PC-9 (cell line): Measurements from ENCODE around the gene SIRPD. TPM values are rescaled to one million over a fixed set of nuclear protein-coding genes. Genes with fewer than 3 reads are reported as not detected.
A peak's percentile ranks its signal among the peaks of the same experiment; 100 is the strongest.

Experiments
- BruUV-seq: library from RNA; stranded (reverse); fragments of 400-500 nt; replicated peaks from 2 replicates; lab custom pipeline; 2021; lab: Mats Ljungman, UMichigan
- CTCF ChIA-PET: fragments of 300-600 bp; sonication (Branson Sonifier 250); formaldehyde crosslinking; loops from one replicate; lab custom pipeline; 2022; ENCODE audit warnings: antibody characterized with exemption; lab: Charles Lee
- POLR2A ChIA-PET: fragments of 300-600 bp; sonication (Branson Sonifier 250); formaldehyde crosslinking; loops from one replicate; lab custom pipeline; 2022; ENCODE audit warnings: antibody characterized with exemption; ENCODE audit not compliant: unreplicated experiment; lab: Charles Lee
- DNase-seq, 2 experiments: peaks; one replicate each; pipeline versions ENCODE4 v3.0.0 to v3.0.0-alpha.2; 2015 to 2022; ENCODE audit warnings: mixed read lengths in 1 of 2
- H2AFZ ChIP-seq: fragments of 200-600 bp; sonication (generic); 2 replicates; pipeline ENCODE4 v1.8.1; 2017; ENCODE audit warnings: antibody characterized with exemption
- H3F3A ChIP-seq: fragments of 200-600 bp; sonication (generic); 2 replicates; pipeline ENCODE4 v1.8.1; 2017; ENCODE audit warnings: antibody characterized with exemption, mild to moderate bottlenecking, low read depth; ENCODE audit not compliant: insufficient read depth
- H3K27ac ChIP-seq: fragments of 200-600 bp; sonication (generic); 2 replicates; pipeline ENCODE4 v1.6.1; 2016; ENCODE audit warnings: mixed run types
- H3K27me3 ChIP-seq: fragments of 200-600 bp; sonication (generic); 2 replicates; pipeline ENCODE4 v1.6.1; 2016; ENCODE audit warnings: low read depth, mixed run types; ENCODE audit not compliant: insufficient read depth
- H3K36me3 ChIP-seq: fragments of 200-600 bp; sonication (generic); 2 replicates; pipeline ENCODE4 v1.6.1; 2016; ENCODE audit warnings: low read depth, mixed run types
- H3K4me1 ChIP-seq: fragments of 200-600 bp; sonication (generic); replicated peaks from 2 replicates; pipeline ENCODE4 v1.6.1; 2016; ENCODE audit warnings: mixed run types; ENCODE audit not compliant: insufficient read depth
- H3K4me2 ChIP-seq: fragments of 200-600 bp; sonication (generic); 2 replicates; pipeline ENCODE4 v1.6.1; 2017; ENCODE audit warnings: mixed run types
- H3K4me3 ChIP-seq: fragments of 200-600 bp; sonication (generic); 2 replicates; pipeline ENCODE4 v1.6.1; 2016; ENCODE audit warnings: mixed run types
- H3K79me2 ChIP-seq: fragments of 200-600 bp; sonication (generic); 2 replicates; pipeline ENCODE4 v1.6.1; 2017; ENCODE audit warnings: low read depth, mixed run types
- H3K9me2 ChIP-seq: fragments of 200-600 bp; sonication (generic); 2 replicates; pipeline ENCODE4 v1.8.1; 2017; ENCODE audit warnings: mild to moderate bottlenecking; ENCODE audit not compliant: insufficient read depth
- H3K9me3 ChIP-seq: fragments of 200-600 bp; sonication (generic); 2 replicates; pipeline ENCODE4 v1.8.1; 2016; ENCODE audit warnings: low read depth; ENCODE audit not compliant: insufficient read depth
- H4K20me1 ChIP-seq: fragments of 200-600 bp; sonication (generic); 2 replicates; pipeline ENCODE4 v1.8.1; 2017; ENCODE audit not compliant: insufficient read depth
- EZH2 ChIP-seq: fragments of 200-600 bp; sonication (generic); IDR thresholded peaks from 2 replicates; pipeline ENCODE4 v1.8.0; 2017; ENCODE audit warnings: antibody characterized with exemption, low read depth
- intact Hi-C: fragments of 100-400 bp; cut with micrococcal nuclease; formaldehyde crosslinking; loops from one replicate; pipeline ENCODE4 v1.10.0; 2022; ENCODE audit not compliant: unreplicated experiment
- total RNA-seq: library from RNA; stranded (reverse); gene quantifications from 2 replicates; pipeline ENCODE4 v1.2.3, GENCODE V29; 2021
- TF ChIP-seq, protein P1 (sequence below): fragments of 200-600 bp; sonication (generic); conservative IDR thresholded peaks from 2 replicates; pipeline ENCODE4 v1.6.1; 2017; ENCODE audit warnings: mixed run types, antibody characterized with exemption, mild to moderate bottlenecking, moderate library complexity

The SIRPD gene
- total RNA-seq, 1 experiment from 2014 or later: 0.37 TPM

DNA sequence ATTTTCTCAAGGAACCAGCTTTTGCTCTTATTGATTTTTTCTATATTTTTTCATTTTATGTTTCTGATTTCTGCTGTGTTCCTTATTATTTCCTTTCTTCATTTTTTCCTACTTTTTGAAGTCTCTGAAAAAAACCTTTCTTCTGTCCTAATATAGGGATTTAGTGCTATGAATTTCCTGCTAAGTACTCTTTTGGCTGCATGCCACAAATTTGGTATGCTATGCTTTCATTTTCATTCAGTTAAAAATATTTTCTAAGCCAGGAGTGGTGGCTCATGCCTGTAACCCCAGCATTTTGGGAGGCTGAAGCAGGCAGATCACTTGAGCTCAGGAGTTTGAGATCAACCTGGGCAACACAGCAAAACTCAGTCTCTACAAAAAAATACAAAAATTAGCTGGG lies 30.6 kb downstream of the SIRPD start:
- Histone ChIP-seq H3K9me3 (no peaks in the 10 kb centered on the region; the same call in 1 of the 2 replicates), H3K4me2 (no peak overlapping the region), H3K27me3 (no peaks in the 10 kb centered on the region), H4K20me1 (no peaks in the 10 kb centered on the region), H3K36me3 (no peaks in the 10 kb centered on the region), H3K4me1 (peaks cover 8% of the 10 kb centered on the region; the same call in 1 of the 2 replicates), H2AFZ (no peak overlapping the region), H3K27ac (no peak overlapping the region), H3F3A (peaks cover 20% of the 10 kb centered on the region; the same call in 1 of the 2 replicates), H3K9me2 (no peaks in the 10 kb centered on the region), H3K79me2 (no peaks in the 10 kb centered on the region), H3K4me3 (no peak overlapping the region)
- POLR2A ChIA-PET: no interaction called here
- BruUV-seq: no TSS peak
- no peak for TF ChIP-seq EZH2
- TF ChIP-seq, protein P1, sequence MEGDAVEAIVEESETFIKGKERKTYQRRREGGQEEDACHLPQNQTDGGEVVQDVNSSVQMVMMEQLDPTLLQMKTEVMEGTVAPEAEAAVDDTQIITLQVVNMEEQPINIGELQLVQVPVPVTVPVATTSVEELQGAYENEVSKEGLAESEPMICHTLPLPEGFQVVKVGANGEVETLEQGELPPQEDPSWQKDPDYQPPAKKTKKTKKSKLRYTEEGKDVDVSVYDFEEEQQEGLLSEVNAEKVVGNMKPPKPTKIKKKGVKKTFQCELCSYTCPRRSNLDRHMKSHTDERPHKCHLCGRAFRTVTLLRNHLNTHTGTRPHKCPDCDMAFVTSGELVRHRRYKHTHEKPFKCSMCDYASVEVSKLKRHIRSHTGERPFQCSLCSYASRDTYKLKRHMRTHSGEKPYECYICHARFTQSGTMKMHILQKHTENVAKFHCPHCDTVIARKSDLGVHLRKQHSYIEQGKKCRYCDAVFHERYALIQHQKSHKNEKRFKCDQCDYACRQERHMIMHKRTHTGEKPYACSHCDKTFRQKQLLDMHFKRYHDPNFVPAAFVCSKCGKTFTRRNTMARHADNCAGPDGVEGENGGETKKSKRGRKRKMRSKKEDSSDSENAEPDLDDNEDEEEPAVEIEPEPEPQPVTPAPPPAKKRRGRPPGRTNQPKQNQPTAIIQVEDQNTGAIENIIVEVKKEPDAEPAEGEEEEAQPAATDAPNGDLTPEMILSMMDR: no peak
- intact Hi-C loops: no loop called here
- CTCF ChIA-PET: no interaction called here
- no peak for DNase-seq

DNA sequence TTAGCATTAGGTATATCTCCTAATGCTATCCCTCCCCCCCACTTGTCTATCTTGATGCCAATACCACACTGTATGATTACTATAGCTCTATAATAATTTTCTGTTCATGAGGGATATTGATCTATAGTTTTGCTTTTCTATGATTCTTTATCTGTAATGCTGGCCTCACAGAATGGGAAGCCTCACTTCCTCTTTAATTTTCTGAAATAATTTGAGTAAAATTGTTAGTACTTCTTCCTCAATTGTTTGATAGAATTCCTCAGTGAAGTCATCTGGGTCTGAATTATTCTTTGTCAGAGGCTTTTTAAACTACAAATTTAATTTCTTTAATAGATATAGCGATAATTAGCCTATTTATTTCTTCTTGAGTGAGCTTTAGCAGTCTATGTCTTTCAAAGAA lies 31.2 kb downstream of the SIRPD start:
- Histone ChIP-seq H3K9me2 (no peaks in the 10 kb centered on the region), H3K36me3 (no peaks in the 10 kb centered on the region), H3K4me2 (no peak overlapping the region), H3K4me1 (peaks cover 8% of the 10 kb centered on the region; the same call in 1 of the 2 replicates), H3K9me3 (no peaks in the 10 kb centered on the region; the same call in 1 of the 2 replicates), H3K79me2 (no peaks in the 10 kb centered on the region), H3K27ac (no peak overlapping the region), H3F3A (peaks cover 20% of the 10 kb centered on the region; the same call in 1 of the 2 replicates), H3K27me3 (no peaks in the 10 kb centered on the region), H2AFZ (no peak overlapping the region), H4K20me1 (no peaks in the 10 kb centered on the region), H3K4me3 (no peak overlapping the region)
- BruUV-seq: no TSS peak
- intact Hi-C loops: no loop called here
- ChIA-PET CTCF (no interaction called here), POLR2A (no interaction called here)
- DNase-seq: no peak
- TF ChIP-seq, protein P1: no peak
- TF ChIP-seq EZH2: no peak

DNA sequence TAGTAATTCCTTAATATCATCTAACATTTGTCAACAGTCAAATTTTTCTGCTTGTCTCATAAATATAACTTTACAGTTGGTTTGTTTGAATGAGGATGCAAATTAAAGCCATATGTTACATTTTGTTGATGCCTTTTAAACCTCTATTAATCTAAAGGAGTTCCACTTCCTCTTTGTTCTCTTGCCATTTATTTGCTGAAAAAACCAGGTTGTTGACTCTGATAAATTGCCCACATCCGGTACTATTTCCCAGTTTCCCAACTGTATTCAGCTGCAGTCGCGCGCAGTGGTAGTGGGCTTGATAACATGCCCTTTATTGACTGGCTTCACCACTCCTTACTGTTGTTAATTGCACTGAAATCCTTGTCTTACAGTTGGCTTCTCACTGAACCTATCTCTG lies 33.5 kb downstream of the SIRPD start:
- Histone ChIP-seq H3K9me3 (no peaks in the 10 kb centered on the region; the same call in 1 of the 2 replicates), H3K27me3 (no peaks in the 10 kb centered on the region), H3K9me2 (no peaks in the 10 kb centered on the region), H3K79me2 (no peaks in the 10 kb centered on the region), H3F3A (peaks cover 8% of the 10 kb centered on the region; the same call in 1 of the 2 replicates), H3K4me2 (no peak overlapping the region), H3K27ac (no peak overlapping the region), H3K36me3 (no peaks in the 10 kb centered on the region), H4K20me1 (no peaks in the 10 kb centered on the region), H3K4me3 (no peak overlapping the region), H2AFZ (0 out of 2 replicates have a peak overlapping the region, but pooled peaks have one; percentile 68), H3K4me1 (peaks cover 5% of the 10 kb centered on the region; the same call in 1 of the 2 replicates)
- TF ChIP-seq, protein P1: no peak
- no peak for TF ChIP-seq EZH2
- BruUV-seq: no TSS peak
- intact Hi-C loops: no loop called here
- ChIA-PET CTCF (no interaction called here), POLR2A (no interaction called here)
- no peak for DNase-seq
